ENCODE results near the gene ADIPOR1. TPM values are rescaled to one million over a fixed set of nuclear protein-coding genes. Genes with fewer than 3 reads are reported as not detected.

ADIPOR1 gene
- total and polyA plus RNA-seq, 2 experiments from 2014 or later: 83.2 to 110 TPM

DNA sequence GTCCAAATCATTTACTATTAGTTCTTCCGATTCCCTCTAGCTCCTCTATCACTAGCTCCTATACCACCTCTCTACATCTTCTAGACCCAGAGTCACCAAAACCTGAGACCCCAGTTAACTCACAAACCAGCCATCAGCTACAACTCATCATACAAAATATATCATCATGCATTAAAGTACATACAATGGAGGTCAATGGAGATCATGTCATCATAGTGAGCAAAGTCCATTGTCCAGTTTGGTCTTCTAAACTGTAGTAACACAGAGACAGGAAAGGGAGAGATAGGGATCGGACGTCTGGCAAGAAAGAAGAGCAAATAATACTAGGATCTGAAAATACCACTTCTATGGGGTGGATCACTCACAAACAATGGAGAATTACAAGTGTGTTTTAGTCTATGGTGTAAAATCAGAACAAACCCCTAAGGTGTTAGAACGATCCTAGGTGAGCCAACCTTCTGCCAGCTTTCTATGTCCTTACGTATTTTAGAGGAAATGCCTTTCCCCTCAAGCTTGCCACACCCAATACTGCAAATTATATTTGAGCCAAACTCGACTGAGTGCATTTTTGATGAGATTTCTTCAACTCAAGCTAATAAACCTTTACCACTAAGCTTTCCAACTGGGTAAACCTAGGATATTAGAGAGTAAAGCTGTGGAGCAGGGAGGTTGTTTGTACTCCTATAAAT, 3.9 kb downstream of the ADIPOR1 start:
- H3F3A ChIP-seq (ENCODE audit: insufficient read depth): peaks cover 29% of the 10 kb centered on the region
- peaks cover 46% of the 10 kb centered on the region for H3K4me1 ChIP-seq (ENCODE audit: insufficient read depth)
- no peaks in the 10 kb centered on the region for H3K27me3 ChIP-seq (replicated peaks; ENCODE audit: insufficient read depth)
- no peak overlapping the region for H3K9ac ChIP-seq
- no peak for DNase-seq
- peaks cover 86% of the 10 kb centered on the region for H3K79me2 ChIP-seq (ENCODE audit: insufficient read depth)
- H3K36me3 ChIP-seq (ENCODE audit: low read depth): 0 out of 2 replicates have a peak, but pooled peaks cover 6% of the 10 kb centered on the region
- TF ChIP-seq EZH2phosphoT487 (IDR thresholded peaks at IDR 0.05; ENCODE audit: insufficient read depth, low read depth) (no peak), EZH2 (IDR thresholded peaks at IDR 0.05; ENCODE audit: insufficient read depth, poor library complexity, severe bottlenecking) (no peak)
- H3K9me3 ChIP-seq (ENCODE audit: low read depth): no peaks in the 10 kb centered on the region
- no peak overlapping the region for H3K4me2 ChIP-seq (ENCODE audit: unreplicated experiment)
- H3K9me2 ChIP-seq (ENCODE audit: insufficient read depth): no peaks in the 10 kb centered on the region
- in situ Hi-C loops (cut with MboI): no loop called here
- no peak overlapping the region for H2AFZ ChIP-seq
- no peak overlapping the region for H3K27ac ChIP-seq
- WGBS, 2 experiments (ENCODE audit: low coverage in 1 of 2, low lambda C conversion rate in 2 of 2, missing lambda C conversion rate in 2 of 2): 82% methylated on average over 6 of the region's 6 CpGs
- peaks cover 20% of the 10 kb centered on the region for H4K20me1 ChIP-seq (ENCODE audit: insufficient read depth)
- H3K4me3 ChIP-seq: no peak overlapping the region

DNA sequence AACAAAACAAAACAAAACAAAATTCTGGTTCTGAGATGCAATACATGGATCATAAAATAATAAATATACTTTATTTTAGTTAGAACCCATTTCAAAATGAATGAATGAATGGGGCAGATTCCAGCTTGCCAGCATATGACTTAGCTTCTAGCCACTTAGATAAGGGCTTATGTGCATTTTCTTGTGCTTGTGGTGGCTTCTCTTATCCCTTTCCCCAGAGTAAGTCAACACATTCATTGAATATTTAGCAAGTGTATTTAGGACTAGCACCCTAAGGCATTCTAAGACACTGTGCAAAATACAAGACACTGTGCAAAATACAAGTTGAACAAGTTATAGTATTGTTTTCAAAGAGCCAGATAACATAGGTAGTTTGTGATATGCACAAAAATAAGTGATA, 4.7 kb downstream of the ADIPOR1 start:
- no peaks in the 10 kb centered on the region for H3K27me3 ChIP-seq (replicated peaks; ENCODE audit: insufficient read depth)
- DNase-seq: no peak
- peaks cover 22% of the 10 kb centered on the region for H3F3A ChIP-seq (ENCODE audit: insufficient read depth)
- TF ChIP-seq EZH2phosphoT487 (IDR thresholded peaks at IDR 0.05; ENCODE audit: insufficient read depth, low read depth): no peak
- TF ChIP-seq EZH2 (IDR thresholded peaks at IDR 0.05; ENCODE audit: insufficient read depth, poor library complexity, severe bottlenecking): no peak
- no peak overlapping the region for H3K9ac ChIP-seq
- H3K4me2 ChIP-seq (ENCODE audit: unreplicated experiment): peak overlapping the region; percentile 25
- H3K36me3 ChIP-seq (ENCODE audit: low read depth): peaks cover 13% of the 10 kb centered on the region; the same call in 1 of the 2 replicates
- peak overlapping the region; percentile 45 for H3K27ac ChIP-seq
- peaks cover 39% of the 10 kb centered on the region for H3K4me1 ChIP-seq (ENCODE audit: insufficient read depth)
- peaks cover 20% of the 10 kb centered on the region for H4K20me1 ChIP-seq (ENCODE audit: insufficient read depth)
- H3K9me2 ChIP-seq (ENCODE audit: insufficient read depth): no peaks in the 10 kb centered on the region
- no peak overlapping the region; the same call in 1 of the 2 replicates for H3K4me3 ChIP-seq
- H3K79me2 ChIP-seq (ENCODE audit: insufficient read depth): peaks cover 93% of the 10 kb centered on the region
- no peak overlapping the region for H2AFZ ChIP-seq
- H3K9me3 ChIP-seq (ENCODE audit: low read depth): no peaks in the 10 kb centered on the region
- in situ Hi-C loops (cut with MboI): no loop called here

DNA sequence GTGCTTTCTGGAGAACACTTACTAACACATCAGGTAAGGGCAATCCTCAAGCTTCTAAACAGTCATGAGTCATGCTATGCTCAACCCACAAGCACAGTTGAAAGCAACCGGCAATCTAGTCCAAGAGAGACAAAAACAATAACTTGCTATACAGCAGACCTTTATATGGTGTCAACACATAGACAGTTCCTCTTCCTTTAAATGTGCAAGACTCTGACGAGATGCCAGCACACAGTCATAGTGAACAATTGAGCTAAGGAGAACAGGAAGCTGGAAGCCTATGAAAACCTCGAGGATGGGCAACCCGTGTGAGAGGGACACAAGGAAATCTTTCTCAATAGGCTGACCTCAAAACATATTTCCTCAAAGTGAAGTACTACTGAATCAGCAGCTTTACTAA, 5.3 kb downstream of the ADIPOR1 start:
- H2AFZ ChIP-seq: no peak overlapping the region
- no peaks in the 10 kb centered on the region for H3K27me3 ChIP-seq (replicated peaks; ENCODE audit: insufficient read depth)
- no peak overlapping the region for H3K4me3 ChIP-seq
- H3K36me3 ChIP-seq (ENCODE audit: low read depth): peaks cover 15% of the 10 kb centered on the region; the same call in 1 of the 2 replicates
- peak; percentile 84 for DNase-seq
- no peaks in the 10 kb centered on the region for H3K9me3 ChIP-seq (ENCODE audit: low read depth)
- peaks cover 39% of the 10 kb centered on the region for H3K4me1 ChIP-seq (ENCODE audit: insufficient read depth)
- in situ Hi-C loops (cut with MboI): no loop called here
- H3K9me2 ChIP-seq (ENCODE audit: insufficient read depth): no peaks in the 10 kb centered on the region
- peaks cover 20% of the 10 kb centered on the region for H4K20me1 ChIP-seq (ENCODE audit: insufficient read depth)
- peaks cover 22% of the 10 kb centered on the region for H3F3A ChIP-seq (ENCODE audit: insufficient read depth)
- peak overlapping the region; percentile 25 for H3K4me2 ChIP-seq (ENCODE audit: unreplicated experiment)
- WGBS, 2 experiments (ENCODE audit: low coverage in 1 of 2, low lambda C conversion rate in 2 of 2, missing lambda C conversion rate in 2 of 2): 23 to 25% methylated on average over 4 of the region's 4 CpGs
- H3K27ac ChIP-seq: peak overlapping the region; percentile 45
- H3K9ac ChIP-seq: no peak overlapping the region
- H3K79me2 ChIP-seq (ENCODE audit: insufficient read depth): peaks cover 97% of the 10 kb centered on the region
- TF ChIP-seq EZH2phosphoT487 (IDR thresholded peaks at IDR 0.05; ENCODE audit: insufficient read depth, low read depth) (no peak), EZH2 (IDR thresholded peaks at IDR 0.05; ENCODE audit: insufficient read depth, poor library complexity, severe bottlenecking) (no peak)

DNA sequence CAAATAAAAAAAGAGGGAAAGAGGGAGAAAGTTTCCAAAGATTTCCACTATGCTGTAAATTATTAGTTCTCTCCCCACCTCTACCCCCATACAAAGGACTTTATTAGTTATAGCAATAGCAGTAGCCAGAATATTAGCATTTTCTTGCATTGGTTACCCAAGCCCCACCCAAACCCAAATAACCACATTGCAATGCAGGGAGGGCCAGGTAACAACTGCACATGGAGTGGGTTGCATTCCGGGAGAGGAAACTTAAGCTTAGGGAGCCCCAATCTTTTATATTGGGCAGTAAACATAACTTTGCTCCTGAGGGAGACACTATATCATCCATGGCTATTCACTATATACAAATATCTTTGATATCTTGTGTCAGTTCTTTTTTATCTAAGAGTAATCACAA, 6.0 kb downstream of the ADIPOR1 start:
- TF ChIP-seq EZH2phosphoT487 (IDR thresholded peaks at IDR 0.05; ENCODE audit: insufficient read depth, low read depth) (no peak), EZH2 (IDR thresholded peaks at IDR 0.05; ENCODE audit: insufficient read depth, poor library complexity, severe bottlenecking) (no peak)
- 93 to 94% methylated on average over 1 of the region's 1 CpG for WGBS, 2 experiments (ENCODE audit: low coverage in 1 of 2, low lambda C conversion rate in 2 of 2, missing lambda C conversion rate in 2 of 2)
- no peak for DNase-seq
- H3K9ac ChIP-seq: no peak overlapping the region
- H3K4me1 ChIP-seq (ENCODE audit: insufficient read depth): peaks cover 36% of the 10 kb centered on the region
- peaks cover 19% of the 10 kb centered on the region; the same call in 1 of the 2 replicates for H3K36me3 ChIP-seq (ENCODE audit: low read depth)
- no peaks in the 10 kb centered on the region for H3K9me2 ChIP-seq (ENCODE audit: insufficient read depth)
- H3K79me2 ChIP-seq (ENCODE audit: insufficient read depth): peaks cover 93% of the 10 kb centered on the region
- no peak overlapping the region for H3K4me3 ChIP-seq
- no peak overlapping the region for H2AFZ ChIP-seq
- peaks cover 22% of the 10 kb centered on the region for H3F3A ChIP-seq (ENCODE audit: insufficient read depth)
- H3K9me3 ChIP-seq (ENCODE audit: low read depth): no peaks in the 10 kb centered on the region
- no peaks in the 10 kb centered on the region for H3K27me3 ChIP-seq (replicated peaks; ENCODE audit: insufficient read depth)
- in situ Hi-C loops (cut with MboI): no loop called here
- no peak overlapping the region for H3K4me2 ChIP-seq (ENCODE audit: unreplicated experiment)
- H4K20me1 ChIP-seq (ENCODE audit: insufficient read depth): peaks cover 20% of the 10 kb centered on the region
- H3K27ac ChIP-seq: no peak overlapping the region

All from GM23248 (cell line).